Loucy (cell line): Measurements from ENCODE around the gene CACNA1S.

Experiments
- CTCF ChIP-seq: fragments of 200-600 bp; sonication (generic); conservative IDR thresholded peaks from 2 replicates; pipeline ENCODE4 v1.5.1; 2014; ENCODE audit warnings: mild to moderate bottlenecking, antibody characterized with exemption, low read length
- EZH2phosphoT487 ChIP-seq: fragments of 200-600 bp; IDR thresholded peaks from 2 replicates; pipeline ENCODE4 v1.6.1; 2018; ENCODE audit warnings: antibody characterized with exemption, mild to moderate bottlenecking, moderate library complexity, borderline replicate concordance

GRCh38 chr1:201026234-201026633 lies 86.0 kb downstream of the CACNA1S start:
- TF ChIP-seq CTCF, result no peak
- no peak for TF ChIP-seq EZH2phosphoT487
